ENCODE results near the gene PDZD2. TPM values are rescaled to one million over a fixed set of nuclear protein-coding genes. Genes with fewer than 3 reads are reported as not detected.

Gene PDZD2
- total and polyA plus RNA-seq, 11 donors = 28.3 to 116 (median 80.6) TPM

- intact Hi-C loops (cut with DNase I) = loop anchor here in 2 of 10 donors (5.0 kb wide), 1 partner anchor 70 kb away; the partner anchor contains the start of gene GOLPH3 (in 2 of the 2)
- 90 to 92% (median 91%) methylated on average over 12 of the region's 12 CpGs for WGBS, 4 donors
- no peak for ATAC-seq
- no peak overlapping the region for H3K4me3 ChIP-seq
- DNase-seq = no peak
- no peaks in the 10 kb centered on the region for H3K9me3 ChIP-seq
- no peaks in the 10 kb centered on the region for H3K27me3 ChIP-seq
- peaks cover 0 to 100% (median 85%) of the 10 kb centered on the region in 9 donors for H3K36me3 ChIP-seq
- no peak for TF ChIP-seq CTCF (IDR thresholded peaks at IDR 0.05)
- peaks cover 3 to 32% (median 22%) of the 10 kb centered on the region in 12 donors for H3K4me1 ChIP-seq
- H3K27ac ChIP-seq = no peak overlapping the region
These were observed 463.5 kb downstream of the PDZD2 start for GRCh38 chr5:32102254-32102986.

DNA sequence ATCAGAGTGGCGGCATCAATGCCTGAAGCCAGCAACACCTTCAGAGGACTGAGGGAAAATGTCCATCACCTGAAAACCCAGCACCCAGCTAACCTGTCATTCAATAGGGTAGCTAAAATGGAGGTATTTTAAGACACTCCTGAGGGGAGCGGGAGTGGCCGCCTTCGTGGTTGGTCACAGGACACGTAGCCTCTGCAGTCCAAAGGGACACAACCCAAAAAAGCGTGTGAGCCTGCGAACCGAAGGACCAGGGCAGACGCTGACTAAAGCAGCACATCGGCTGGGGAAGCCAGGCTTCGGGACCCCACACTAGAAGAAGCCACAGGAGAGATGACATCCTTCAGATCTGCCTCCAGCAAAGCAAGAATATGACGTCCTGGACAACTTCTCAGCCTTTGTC, 464.6 kb downstream of the PDZD2 start:
- ATAC-seq (no peak), DNase-seq (no peak)
- TF ChIP-seq CTCF (IDR thresholded peaks at IDR 0.05) (no peak), POLR2A (IDR thresholded peaks at IDR 0.05) (no peak)
- Histone ChIP-seq H3K27me3 (no peaks in the 10 kb centered on the region), H3K36me3 (peaks cover 0 to 100% (median 89%) of the 10 kb centered on the region in 9 donors), H3K4me1 (peaks cover 3 to 23% (median 17%) of the 10 kb centered on the region in 12 donors), H3K9me3 (no peaks in the 10 kb centered on the region), H3K4me3 (no peak overlapping the region), H3K27ac (no peak overlapping the region)
- intact Hi-C loops (cut with DNase I) = loop anchor here in 2 of 10 donors (5.0 kb wide), 1 partner anchor 69 kb away; the partner anchor contains the start of gene GOLPH3 (in 2 of the 2)
- 91 to 95% (median 94%) methylated on average over 12 of the region's 12 CpGs for WGBS, 4 donors

- H3K27me3 ChIP-seq = no peaks in the 10 kb centered on the region
- TF ChIP-seq CTCF (IDR thresholded peaks at IDR 0.05) (no peak), POLR2A (IDR thresholded peaks at IDR 0.05) (no peak)
- ATAC-seq = no peak
- intact Hi-C loops (cut with DNase I) = loop anchor here in 2 of 10 donors (5.0 kb wide), 1 partner anchor 65 kb away; the partner anchor contains the start of gene GOLPH3 (in 2 of the 2)
- peaks cover 0 to 100% (median 94%) of the 10 kb centered on the region in 9 donors for H3K36me3 ChIP-seq
- no peaks in the 10 kb centered on the region for H3K4me1 ChIP-seq
- WGBS, 4 donors = 96 to 100% (median 98%) methylated on average over 4 of the region's 4 CpGs
- no peak overlapping the region for H3K27ac ChIP-seq
- H3K4me3 ChIP-seq = no peak overlapping the region
- no peak for DNase-seq
- H3K9me3 ChIP-seq = no peaks in the 10 kb centered on the region
These were observed 468.4 kb downstream of the PDZD2 start for GRCh38 chr5:32107291-32107690.

DNA sequence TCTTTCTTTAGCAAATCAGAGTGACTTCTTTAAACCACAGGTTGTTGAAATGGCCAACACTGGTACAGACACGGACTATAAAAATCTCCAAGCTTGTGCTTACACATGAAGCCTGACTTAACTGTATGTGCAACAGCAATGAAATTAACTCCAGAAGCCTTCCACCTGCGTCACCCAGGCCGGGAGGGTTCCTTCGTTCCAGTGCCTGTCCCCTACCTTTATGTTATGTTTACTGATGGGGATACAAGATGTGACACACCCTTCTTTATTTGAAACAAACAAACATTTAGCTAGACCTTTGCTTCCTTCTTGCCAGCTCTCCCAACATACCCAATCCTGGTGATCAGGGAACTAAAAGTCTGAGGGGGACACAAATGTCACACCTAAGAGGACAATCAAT, 469.2 kb downstream of the PDZD2 start:
- TF ChIP-seq CTCF (IDR thresholded peaks at IDR 0.05) (no peak), POLR2A (IDR thresholded peaks at IDR 0.05) (no peak)
- Histone ChIP-seq H3K27ac (no peak overlapping the region), H3K36me3 (peaks cover 0 to 100% (median 94%) of the 10 kb centered on the region in 9 donors), H3K4me1 (peaks cover 0 to 2% (median 0%) of the 10 kb centered on the region in 12 donors), H3K4me3 (no peak overlapping the region), H3K9me3 (no peaks in the 10 kb centered on the region), H3K27me3 (no peaks in the 10 kb centered on the region)
- 79 to 88% (median 85%) methylated on average over 4 of the region's 4 CpGs for WGBS, 4 donors
- DNase-seq (no peak), ATAC-seq (no peak)
- intact Hi-C loops (cut with DNase I) = loop anchor here in 2 of 10 donors (5.0 kb wide), 1 partner anchor 64 kb away; the partner anchor contains the start of gene GOLPH3 (in 2 of the 2)

All from heart left ventricle (tissue), 16 donors.